GM11168 (cell line): ENCODE measurements around the gene EPHA8.

ENCODE experiments used
- in situ Hi-C: fragments of 300-500 bp; cut with MboI; formaldehyde crosslinking; loops from one replicate; pipeline ENCODE4 v1.12.0; 2022; ENCODE audit warnings: low sequenced_read_pairs; ENCODE audit not compliant: unreplicated experiment

The EPHA8 gene

GRCh38 chr1:22534951-22535350 lies 28.3 kb upstream of the EPHA8 start:
- in situ Hi-C loops = no loop called here

- in situ Hi-C loops = no loop called here
These were observed 27.9 kb upstream of the EPHA8 start for GRCh38 chr1:22535399-22535798.

GRCh38 chr1:22536506-22536905 lies 26.8 kb upstream of the EPHA8 start:
- in situ Hi-C loops = no loop called here

GRCh38 chr1:22537441-22538139 lies 25.7 kb upstream of the EPHA8 start:
- in situ Hi-C loops = no loop called here

GRCh38 chr1:22539510-22540118 lies 23.7 kb upstream of the EPHA8 start:
- in situ Hi-C loops = no loop called here

GRCh38 chr1:22540337-22540736 lies 23.0 kb upstream of the EPHA8 start:
- in situ Hi-C loops = no loop called here

GRCh38 chr1:22542886-22543285 lies 20.4 kb upstream of the EPHA8 start:
- in situ Hi-C loops = no loop called here

GRCh38 chr1:22543679-22544078 lies 19.6 kb upstream of the EPHA8 start:
- in situ Hi-C loops = no loop called here

- in situ Hi-C loops = no loop called here
These were observed 18.7 kb upstream of the EPHA8 start for GRCh38 chr1:22544606-22545005.

- in situ Hi-C loops = no loop called here
These were observed 18.1 kb upstream of the EPHA8 start for GRCh38 chr1:22545141-22545540.

GRCh38 chr1:22547186-22547817 lies 16.0 kb upstream of the EPHA8 start:
- in situ Hi-C loops = no loop called here

GRCh38 chr1:22547818-22548462 lies 15.3 kb upstream of the EPHA8 start:
- in situ Hi-C loops = no loop called here

GRCh38 chr1:22550021-22550420 lies 13.3 kb upstream of the EPHA8 start:
- in situ Hi-C loops = no loop called here

- in situ Hi-C loops = no loop called here
These were observed 11.7 kb upstream of the EPHA8 start for GRCh38 chr1:22551591-22551990.

- in situ Hi-C loops = no loop called here
These were observed 11.3 kb upstream of the EPHA8 start for GRCh38 chr1:22552021-22552420.

- in situ Hi-C loops = no loop called here
These were observed 10.0 kb upstream of the EPHA8 start for GRCh38 chr1:22553104-22553880.

GRCh38 chr1:22553991-22554522 lies 9.2 kb upstream of the EPHA8 start:
- in situ Hi-C loops = no loop called here

- in situ Hi-C loops = no loop called here
These were observed 8.0 kb upstream of the EPHA8 start for GRCh38 chr1:22555371-22555656.

- in situ Hi-C loops = no loop called here
These were observed 6.7 kb upstream of the EPHA8 start for GRCh38 chr1:22556391-22557104.
